HCT116 (cell line): ENCODE data around the gene FOXN3. TPM values are rescaled to one million over a fixed set of nuclear protein-coding genes. Genes with fewer than 3 reads are reported as not detected.

ENCODE experiments used
- ATAC-seq: fragments of 200-7000 bp; cut with Tn5 transposase; 2 replicates; pipeline ENCODE4 v1.9.1; 2020; ENCODE audit warnings: mild to moderate bottlenecking, moderate library complexity
- BruUV-seq: library from RNA; stranded (reverse); fragments of 400-500 nt; replicated peaks from 2 replicates; lab custom pipeline; 2021; lab: Mats Ljungman, UMichigan
- CTCF ChIA-PET: fragments of 300-600 bp; sonication (Branson Sonifier 250); formaldehyde crosslinking; loops from one replicate; lab custom pipeline; 2021; ENCODE audit warnings: antibody characterized with exemption; lab: Charles Lee
- POLR2A ChIA-PET: fragments of 300-600, 350-600 bp; sonication (Branson Sonifier 250); formaldehyde crosslinking; loops from one replicate; lab custom pipeline; 2021; ENCODE audit warnings: antibody characterized with exemption; lab: Charles Lee
- RAD21 ChIA-PET, 2 experiments: fragments of 300-600 bp; sonication (Branson Sonifier 250); formaldehyde crosslinking; loops; one replicate each; lab custom pipeline; 2023; ENCODE audit warnings: low total read pairs in 2 of 2; ENCODE audit not compliant: uncharacterized antibody in 2 of 2, unreplicated experiment in 2 of 2, low non-redundant PET in 1 of 2; lab: Charles Lee
- DNase-seq: peaks from one replicate; pipeline ENCODE4 v3.0.0-alpha.2; 2010; ENCODE audit warnings: low read depth, low spot score
- H2AFZ ChIP-seq: fragments of 200-600 bp; shearing (Covaris generic), sonication (generic); 2 replicates; pipeline ENCODE4 v1.6.1; 2017; ENCODE audit warnings: low read depth, mixed run types, mixed read lengths, antibody characterized with exemption, low read length; ENCODE audit not compliant: poor library complexity, severe bottlenecking
- H3K27ac ChIP-seq: 2 replicates; pipeline ENCODE4 v1.5.1; 2012; ENCODE audit warnings: low read depth, low read length
- H3K27me3 ChIP-seq: fragments of 200-600 bp; sonication (generic); 2 replicates; pipeline ENCODE4 v1.6.1; 2016; ENCODE audit warnings: mixed run types, low read length, mixed read lengths; ENCODE audit not compliant: insufficient read depth
- H3K36me3 ChIP-seq, 2 experiments: fragments of 200-500 bp in 1 of 2; fragments of 200-600 bp in 1 of 2; sonication (Bioruptor generic) in 1 of 2; sonication (generic) in 1 of 2; 2 replicates each; pipeline versions ENCODE4 v1.5.1 to v1.6.1; 2014 to 2016; ENCODE audit warnings: low read length in 2 of 2, inconsistent platforms in 1 of 2, mixed read lengths in 1 of 2, mixed run types in 1 of 2; ENCODE audit not compliant: insufficient read depth in 2 of 2, control insufficient read depth in 1 of 2
- H3K4me1 ChIP-seq, 2 experiments: fragments of 200-600 bp in 1 of 2; sonication (generic) in 1 of 2; 2 replicates each; pipeline versions ENCODE4 v1.5.1 to v1.6.1; 2012 to 2017; ENCODE audit warnings: low read length in 2 of 2, inconsistent platforms in 1 of 2, mild to moderate bottlenecking in 1 of 2, mixed read lengths in 1 of 2, mixed run types in 1 of 2, moderate library complexity in 1 of 2; ENCODE audit not compliant: insufficient read depth in 2 of 2, control insufficient read depth in 1 of 2
- H3K4me2 ChIP-seq: fragments of 200-600 bp; sonication (generic); 2 replicates; pipeline ENCODE4 v1.6.1; 2017; ENCODE audit warnings: mixed run types, low read length, mixed read lengths
- H3K4me3 ChIP-seq, 2 experiments: fragments of 200-600 bp in 1 of 2; sonication (generic) in 1 of 2; replicated peaks in 1 of 2; 2 replicates each; pipeline ENCODE4 v1.5.1; 2011 to 2016; ENCODE audit warnings: low read length in 2 of 2, control low read depth in 1 of 2, low read depth in 1 of 2, mild to moderate bottlenecking in 1 of 2, mixed read lengths in 1 of 2, mixed run types in 1 of 2
- H3K79me2 ChIP-seq: fragments of 200-600 bp; sonication (generic); 2 replicates; pipeline ENCODE4 v1.6.1; 2017; ENCODE audit warnings: mild to moderate bottlenecking, mixed run types, low read length, moderate library complexity, mixed read lengths; ENCODE audit not compliant: insufficient read depth
- H3K9ac ChIP-seq: fragments of 200-600 bp; sonication (generic); 2 replicates; pipeline ENCODE4 v1.6.1; 2016; ENCODE audit warnings: low read length, mixed read lengths
- H3K9me2 ChIP-seq: fragments of 200-600 bp; sonication (generic), shearing (Covaris generic); 2 replicates; pipeline ENCODE4 v1.6.1; 2017; ENCODE audit warnings: mixed run types, mild to moderate bottlenecking, moderate library complexity; ENCODE audit not compliant: insufficient read depth
- H3K9me3 ChIP-seq, 2 experiments: fragments of 200-500 bp in 1 of 2; fragments of 200-600 bp in 1 of 2; sonication (Bioruptor generic) in 1 of 2; sonication (generic) in 1 of 2; 2 replicates each; pipeline ENCODE4 v1.6.1; 2014 to 2017; ENCODE audit warnings: low read length in 2 of 2, mixed read lengths in 2 of 2, inconsistent platforms in 1 of 2, low read depth in 1 of 2, mild to moderate bottlenecking in 1 of 2, mixed run types in 1 of 2, moderate library complexity in 1 of 2; ENCODE audit not compliant: control insufficient read depth in 1 of 2, insufficient read depth in 1 of 2
- H4K20me1 ChIP-seq: fragments of 200-600 bp; sonication (generic), shearing (Covaris generic); 2 replicates; pipeline ENCODE4 v1.6.1; 2017; ENCODE audit warnings: mixed run types, mild to moderate bottlenecking, moderate library complexity; ENCODE audit not compliant: insufficient read depth
- CEBPB ChIP-seq: IDR thresholded peaks from 2 replicates; pipeline ENCODE4 v1.6.1; 2012; ENCODE audit warnings: low read depth
- POLR2AphosphoS5 ChIP-seq: IDR thresholded peaks from 2 replicates; pipeline ENCODE4 v1.6.1; 2011; ENCODE audit warnings: mild to moderate bottlenecking, low read depth, low read length, moderate library complexity
- RAD21 ChIP-seq: IDR thresholded peaks from 2 replicates; pipeline ENCODE4 v1.6.1; 2012; ENCODE audit warnings: low read depth, mild to moderate bottlenecking
- SP1 ChIP-seq: IDR thresholded peaks from 2 replicates; pipeline ENCODE4 v1.6.1; 2012; ENCODE audit warnings: low read depth
- ZNF274 ChIP-seq: fragments of 200-500 bp; sonication (Bioruptor generic); IDR thresholded peaks from 2 replicates; pipeline ENCODE4 v1.6.1; 2014; ENCODE audit warnings: mild to moderate bottlenecking, low read depth, low read length, inconsistent platforms
- intact Hi-C: fragments of 100-400 bp; cut with micrococcal nuclease; formaldehyde crosslinking; loops from 2 replicates; pipeline ENCODE4 v1.10.0; 2022
- total RNA-seq: library from RNA; stranded (reverse); gene quantifications from one replicate; pipeline ENCODE4 v1.2.1, GENCODE V29; 2021; ENCODE audit not compliant: unreplicated experiment
- TF ChIP-seq, protein P1 (sequence below): IDR thresholded peaks from 2 replicates; pipeline ENCODE4 v1.6.1; 2012
- TF ChIP-seq, protein P2 (sequence below): IDR thresholded peaks from 2 replicates; pipeline ENCODE4 v1.6.1; 2011; ENCODE audit warnings: mild to moderate bottlenecking, low read length, moderate library complexity; ENCODE audit not compliant: insufficient replicate concordance; ENCODE audit errors: extremely low read depth
- TF ChIP-seq, protein P3 (sequence below), 3 experiments: fragments of 200-600 bp in 1 of 3; sonication (generic) in 1 of 3; IDR thresholded peaks in 2 of 3; conservative IDR thresholded peaks in 1 of 3; 2 replicates each; pipeline ENCODE4 v1.5.1; 2012 to 2017; ENCODE audit warnings: low read depth in 2 of 3, low read length in 2 of 3, antibody characterized with exemption in 1 of 3, borderline replicate concordance in 1 of 3, control low read depth in 1 of 3, mild to moderate bottlenecking in 1 of 3, mixed read lengths in 1 of 3, mixed run types in 1 of 3, moderate library complexity in 1 of 3; ENCODE audit not compliant: insufficient read depth in 1 of 3

FOXN3 gene
- total RNA-seq, 1 experiment from 2014 or later, result 20.0 TPM

DNA sequence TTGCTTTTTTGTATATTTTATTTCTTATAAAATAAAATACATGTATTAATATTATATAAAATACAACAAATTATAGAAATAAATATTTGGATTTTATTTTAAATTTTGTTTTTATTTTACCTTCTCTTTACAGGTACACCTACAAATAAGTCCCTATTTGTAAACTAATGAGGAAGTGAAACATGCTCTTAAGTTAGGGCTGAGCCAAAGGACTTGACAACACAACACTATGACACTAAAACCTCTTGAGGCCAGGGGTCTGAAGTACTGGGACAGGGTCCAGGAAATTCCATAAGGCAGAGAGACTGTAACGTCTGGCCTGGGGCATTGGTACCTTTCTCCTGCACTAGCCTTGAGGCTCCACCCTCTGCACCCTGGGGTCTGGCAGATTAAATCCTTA lies 293.2 kb downstream of the FOXN3 start (continued):
- TF ChIP-seq POLR2AphosphoS5 (no peak), CEBPB (no peak), SP1 (no peak)
- TF ChIP-seq, protein P1, sequence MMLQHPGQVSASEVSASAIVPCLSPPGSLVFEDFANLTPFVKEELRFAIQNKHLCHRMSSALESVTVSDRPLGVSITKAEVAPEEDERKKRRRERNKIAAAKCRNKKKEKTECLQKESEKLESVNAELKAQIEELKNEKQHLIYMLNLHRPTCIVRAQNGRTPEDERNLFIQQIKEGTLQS, result no peak

- CTCF ChIA-PET, result interaction anchor here (1.2 kb wide), 1 partner anchor 82 kb away, joined by 3 read pairs; no protein-coding TSS in a partner anchor
- ATAC-seq, result no peak
These were observed 293.8 kb downstream of the FOXN3 start for GRCh38 chr14:89123215-89123614.

More at GRCh38 chr14:89123215-89123614, 293.8 kb downstream of the FOXN3 start:
- no peak overlapping the region for H3K4me3 ChIP-seq
- intact Hi-C loops, result no loop called here
- RAD21 ChIA-PET, result no interaction called here
- no peaks in the 10 kb centered on the region for H3K4me1 ChIP-seq
- no peaks in the 10 kb centered on the region for H4K20me1 ChIP-seq
- POLR2A ChIA-PET, result no interaction called here
- no peak for DNase-seq
- no peaks in the 10 kb centered on the region for H3K36me3 ChIP-seq
- no peak overlapping the region for H2AFZ ChIP-seq
- no TSS peak for BruUV-seq
- H3K9me3 ChIP-seq, result no peaks in the 10 kb centered on the region; a peak in 1 of 4 replicates
- no peak overlapping the region for H3K4me2 ChIP-seq
- H3K27ac ChIP-seq, result no peak overlapping the region
- no peaks in the 10 kb centered on the region for H3K9me2 ChIP-seq
- H3K9ac ChIP-seq, result no peak overlapping the region
- no peaks in the 10 kb centered on the region for H3K79me2 ChIP-seq
- H3K27me3 ChIP-seq, result no peaks in the 10 kb centered on the region; the same call in 1 of the 2 replicates
- TF ChIP-seq, protein P2, sequence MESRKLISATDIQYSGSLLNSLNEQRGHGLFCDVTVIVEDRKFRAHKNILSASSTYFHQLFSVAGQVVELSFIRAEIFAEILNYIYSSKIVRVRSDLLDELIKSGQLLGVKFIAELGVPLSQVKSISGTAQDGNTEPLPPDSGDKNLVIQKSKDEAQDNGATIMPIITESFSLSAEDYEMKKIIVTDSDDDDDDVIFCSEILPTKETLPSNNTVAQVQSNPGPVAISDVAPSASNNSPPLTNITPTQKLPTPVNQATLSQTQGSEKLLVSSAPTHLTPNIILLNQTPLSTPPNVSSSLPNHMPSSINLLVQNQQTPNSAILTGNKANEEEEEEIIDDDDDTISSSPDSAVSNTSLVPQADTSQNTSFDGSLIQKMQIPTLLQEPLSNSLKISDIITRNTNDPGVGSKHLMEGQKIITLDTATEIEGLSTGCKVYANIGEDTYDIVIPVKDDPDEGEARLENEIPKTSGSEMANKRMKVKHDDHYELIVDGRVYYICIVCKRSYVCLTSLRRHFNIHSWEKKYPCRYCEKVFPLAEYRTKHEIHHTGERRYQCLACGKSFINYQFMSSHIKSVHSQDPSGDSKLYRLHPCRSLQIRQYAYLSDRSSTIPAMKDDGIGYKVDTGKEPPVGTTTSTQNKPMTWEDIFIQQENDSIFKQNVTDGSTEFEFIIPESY, result no peak
- TF ChIP-seq SP1 (no peak), ZNF274 (no peak), RAD21 (no peak)
- TF ChIP-seq, protein P3, sequence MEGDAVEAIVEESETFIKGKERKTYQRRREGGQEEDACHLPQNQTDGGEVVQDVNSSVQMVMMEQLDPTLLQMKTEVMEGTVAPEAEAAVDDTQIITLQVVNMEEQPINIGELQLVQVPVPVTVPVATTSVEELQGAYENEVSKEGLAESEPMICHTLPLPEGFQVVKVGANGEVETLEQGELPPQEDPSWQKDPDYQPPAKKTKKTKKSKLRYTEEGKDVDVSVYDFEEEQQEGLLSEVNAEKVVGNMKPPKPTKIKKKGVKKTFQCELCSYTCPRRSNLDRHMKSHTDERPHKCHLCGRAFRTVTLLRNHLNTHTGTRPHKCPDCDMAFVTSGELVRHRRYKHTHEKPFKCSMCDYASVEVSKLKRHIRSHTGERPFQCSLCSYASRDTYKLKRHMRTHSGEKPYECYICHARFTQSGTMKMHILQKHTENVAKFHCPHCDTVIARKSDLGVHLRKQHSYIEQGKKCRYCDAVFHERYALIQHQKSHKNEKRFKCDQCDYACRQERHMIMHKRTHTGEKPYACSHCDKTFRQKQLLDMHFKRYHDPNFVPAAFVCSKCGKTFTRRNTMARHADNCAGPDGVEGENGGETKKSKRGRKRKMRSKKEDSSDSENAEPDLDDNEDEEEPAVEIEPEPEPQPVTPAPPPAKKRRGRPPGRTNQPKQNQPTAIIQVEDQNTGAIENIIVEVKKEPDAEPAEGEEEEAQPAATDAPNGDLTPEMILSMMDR (IDR thresholded peaks at IDR 0.05 in 2 of 3, conservative IDR thresholded peaks at IDR 0.05 in 1 of 3; ENCODE audit: borderline replicate concordance in 1 of 3, insufficient read depth in 1 of 3, low read depth in 2 of 3, low read length in 2 of 3), result no peak
